SKM-1 (cell line): ENCODE measurements around the gene BRCA2.

Experiments
- DNase-seq: peaks from one replicate; lab custom pipeline; 2025; ENCODE audit not compliant: unreplicated experiment; lab: John Stamatoyannopoulos, UW

Gene BRCA2, protein sequence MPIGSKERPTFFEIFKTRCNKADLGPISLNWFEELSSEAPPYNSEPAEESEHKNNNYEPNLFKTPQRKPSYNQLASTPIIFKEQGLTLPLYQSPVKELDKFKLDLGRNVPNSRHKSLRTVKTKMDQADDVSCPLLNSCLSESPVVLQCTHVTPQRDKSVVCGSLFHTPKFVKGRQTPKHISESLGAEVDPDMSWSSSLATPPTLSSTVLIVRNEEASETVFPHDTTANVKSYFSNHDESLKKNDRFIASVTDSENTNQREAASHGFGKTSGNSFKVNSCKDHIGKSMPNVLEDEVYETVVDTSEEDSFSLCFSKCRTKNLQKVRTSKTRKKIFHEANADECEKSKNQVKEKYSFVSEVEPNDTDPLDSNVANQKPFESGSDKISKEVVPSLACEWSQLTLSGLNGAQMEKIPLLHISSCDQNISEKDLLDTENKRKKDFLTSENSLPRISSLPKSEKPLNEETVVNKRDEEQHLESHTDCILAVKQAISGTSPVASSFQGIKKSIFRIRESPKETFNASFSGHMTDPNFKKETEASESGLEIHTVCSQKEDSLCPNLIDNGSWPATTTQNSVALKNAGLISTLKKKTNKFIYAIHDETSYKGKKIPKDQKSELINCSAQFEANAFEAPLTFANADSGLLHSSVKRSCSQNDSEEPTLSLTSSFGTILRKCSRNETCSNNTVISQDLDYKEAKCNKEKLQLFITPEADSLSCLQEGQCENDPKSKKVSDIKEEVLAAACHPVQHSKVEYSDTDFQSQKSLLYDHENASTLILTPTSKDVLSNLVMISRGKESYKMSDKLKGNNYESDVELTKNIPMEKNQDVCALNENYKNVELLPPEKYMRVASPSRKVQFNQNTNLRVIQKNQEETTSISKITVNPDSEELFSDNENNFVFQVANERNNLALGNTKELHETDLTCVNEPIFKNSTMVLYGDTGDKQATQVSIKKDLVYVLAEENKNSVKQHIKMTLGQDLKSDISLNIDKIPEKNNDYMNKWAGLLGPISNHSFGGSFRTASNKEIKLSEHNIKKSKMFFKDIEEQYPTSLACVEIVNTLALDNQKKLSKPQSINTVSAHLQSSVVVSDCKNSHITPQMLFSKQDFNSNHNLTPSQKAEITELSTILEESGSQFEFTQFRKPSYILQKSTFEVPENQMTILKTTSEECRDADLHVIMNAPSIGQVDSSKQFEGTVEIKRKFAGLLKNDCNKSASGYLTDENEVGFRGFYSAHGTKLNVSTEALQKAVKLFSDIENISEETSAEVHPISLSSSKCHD (N-terminal part only)

DNA sequence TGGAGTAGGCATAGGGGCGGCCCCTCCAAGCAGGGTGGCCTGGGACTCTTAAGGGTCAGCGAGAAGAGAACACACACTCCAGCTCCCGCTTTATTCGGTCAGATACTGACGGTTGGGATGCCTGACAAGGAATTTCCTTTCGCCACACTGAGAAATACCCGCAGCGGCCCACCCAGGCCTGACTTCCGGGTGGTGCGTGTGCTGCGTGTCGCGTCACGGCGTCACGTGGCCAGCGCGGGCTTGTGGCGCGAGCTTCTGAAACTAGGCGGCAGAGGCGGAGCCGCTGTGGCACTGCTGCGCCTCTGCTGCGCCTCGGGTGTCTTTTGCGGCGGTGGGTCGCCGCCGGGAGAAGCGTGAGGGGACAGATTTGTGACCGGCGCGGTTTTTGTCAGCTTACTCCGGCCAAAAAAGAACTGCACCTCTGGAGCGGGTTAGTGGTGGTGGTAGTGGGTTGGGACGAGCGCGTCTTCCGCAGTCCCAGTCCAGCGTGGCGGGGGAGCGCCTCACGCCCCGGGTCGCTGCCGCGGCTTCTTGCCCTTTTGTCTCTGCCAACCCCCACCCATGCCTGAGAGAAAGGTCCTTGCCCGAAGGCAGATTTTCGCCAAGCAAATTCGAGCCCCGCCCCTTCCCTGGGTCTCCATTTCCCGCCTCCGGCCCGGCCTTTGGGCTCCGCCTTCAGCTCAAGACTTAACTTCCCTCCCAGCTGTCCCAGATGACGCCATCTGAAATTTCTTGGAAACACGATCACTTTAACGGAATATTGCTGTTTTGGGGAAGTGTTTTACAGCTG lies at the start of gene BRCA2, which contains the start of gene ZAR1L:
BRCA2 (plus strand) TSS at position 271 of the 790 bp plus-strand sequence. CDS start 953 bp downstream, outside the sequence.
ZAR1L (minus strand) TSS at position 126 of the 790 bp plus-strand sequence. CDS start 3,438 bp downstream, outside the sequence.
- DNase-seq: peak; percentile 88

DNA sequence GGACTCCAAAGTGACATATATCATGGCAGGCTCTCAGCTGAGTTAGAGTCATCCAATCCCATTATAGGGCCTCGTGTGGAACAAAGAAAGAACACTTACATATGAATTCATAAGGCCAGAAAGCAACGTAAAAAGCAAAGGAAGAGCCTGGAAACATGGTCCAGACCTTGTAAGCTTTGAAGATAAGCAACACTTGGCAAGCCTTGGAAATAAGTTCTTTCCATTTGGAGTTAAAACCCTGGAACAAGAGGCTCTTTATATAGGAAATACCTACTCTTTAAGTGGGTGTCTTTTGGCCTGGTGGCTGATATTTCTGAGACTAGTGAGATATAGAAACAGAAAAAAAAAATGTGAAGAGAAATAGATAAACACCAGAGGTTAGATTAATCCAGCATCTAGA lies 49.6 kb upstream of the BRCA2 start:
- no peak for DNase-seq

DNA sequence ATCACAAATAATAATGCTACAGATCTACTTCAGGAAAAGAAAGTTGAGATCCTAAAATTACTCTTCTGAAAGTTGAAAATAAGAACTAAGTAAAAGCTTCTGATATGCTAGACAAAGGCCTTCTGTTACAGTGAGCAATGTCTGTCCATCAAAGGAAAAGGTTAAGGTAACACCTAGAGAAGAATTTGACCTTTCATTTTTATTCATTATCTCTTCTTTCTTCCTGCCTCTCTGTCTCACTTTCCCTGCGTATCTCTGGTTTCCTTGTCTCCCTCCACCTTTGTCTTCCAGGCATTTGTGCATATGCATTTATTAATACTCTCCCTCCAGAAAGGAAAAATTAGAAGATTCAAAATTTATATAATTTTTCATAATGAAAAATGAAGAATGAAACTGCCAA lies 49.2 kb upstream of the BRCA2 start:
- DNase-seq: no peak

DNA sequence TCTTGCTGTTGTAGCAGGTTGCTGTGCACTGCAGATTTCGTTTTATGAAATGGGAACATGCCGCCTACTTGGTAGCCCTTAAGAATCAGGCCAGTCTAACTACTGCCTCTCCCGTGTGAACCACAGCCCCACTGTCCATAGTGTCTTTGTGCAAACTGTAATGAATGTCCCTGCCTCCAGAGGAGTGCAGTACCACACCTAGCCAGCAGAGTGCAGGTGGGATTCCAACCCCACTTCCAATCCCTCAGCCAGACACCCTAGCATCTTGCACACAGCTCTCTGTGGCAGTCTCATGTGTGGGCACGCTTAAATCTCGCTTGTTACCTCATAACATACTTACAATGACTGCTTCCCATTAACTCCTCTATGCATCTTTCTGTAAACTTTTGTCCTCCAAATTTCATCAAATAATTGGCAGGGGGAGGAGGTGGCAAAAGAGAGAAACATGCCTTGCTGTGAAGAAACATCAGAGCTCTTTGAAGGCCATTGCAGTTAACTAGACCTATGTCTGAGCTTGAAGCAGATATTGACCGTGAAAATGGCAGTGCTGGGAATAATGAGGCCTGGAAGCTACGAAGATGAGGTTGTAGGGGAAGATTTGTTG lies 47.4 kb upstream of the BRCA2 start:
- peak; percentile 12 for DNase-seq

DNA sequence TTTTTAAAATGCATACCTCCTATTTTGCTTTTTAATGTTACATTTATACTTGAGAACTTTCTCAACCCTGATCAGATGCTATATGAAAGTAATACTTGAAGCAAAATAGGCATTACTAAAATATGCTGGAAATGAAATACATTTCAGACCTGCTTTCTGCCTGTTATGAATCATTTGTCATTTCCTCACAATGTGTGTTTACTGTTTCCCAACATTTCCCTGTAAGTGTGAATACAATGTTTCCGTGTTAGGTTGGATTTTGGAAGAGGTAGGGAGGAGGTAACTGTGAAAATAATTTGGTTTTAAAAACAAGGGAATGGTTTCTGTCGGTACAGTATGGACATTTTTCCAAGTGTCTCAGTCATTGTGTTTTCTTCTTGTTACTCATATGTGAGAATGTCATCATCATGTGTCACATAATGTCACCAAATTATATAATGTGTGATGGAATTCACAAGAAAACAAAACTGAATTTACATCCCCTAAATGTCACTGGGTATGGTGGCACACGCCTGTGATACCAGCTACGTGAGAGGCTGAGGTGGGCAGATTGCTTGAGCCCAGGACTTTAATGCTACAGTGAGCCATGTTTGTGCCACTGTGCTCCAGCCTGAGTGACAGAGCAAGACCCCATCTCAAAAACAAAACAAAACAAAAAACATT lies 43.2 kb upstream of the BRCA2 start:
- DNase-seq: no peak

DNA sequence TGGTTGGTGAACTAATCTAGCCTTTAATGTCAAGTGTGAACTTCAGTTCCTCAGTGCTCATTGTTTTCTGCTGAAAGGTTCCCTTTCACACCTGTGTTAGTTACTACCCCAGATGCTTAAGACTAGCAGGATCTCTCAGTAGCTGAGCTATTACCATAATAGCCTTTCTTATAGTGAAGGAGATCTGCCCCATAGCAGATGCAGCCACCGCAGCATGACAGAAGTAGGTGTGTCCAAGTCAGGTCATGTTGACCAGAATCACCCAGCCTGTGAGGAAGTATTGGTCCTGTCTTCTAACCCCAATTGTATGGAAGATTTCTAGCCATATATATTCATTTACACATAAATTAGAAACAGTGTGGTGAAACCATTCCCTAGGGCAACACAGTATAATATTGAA lies 37.5 kb upstream of the BRCA2 start:
- DNase-seq: no peak

DNA sequence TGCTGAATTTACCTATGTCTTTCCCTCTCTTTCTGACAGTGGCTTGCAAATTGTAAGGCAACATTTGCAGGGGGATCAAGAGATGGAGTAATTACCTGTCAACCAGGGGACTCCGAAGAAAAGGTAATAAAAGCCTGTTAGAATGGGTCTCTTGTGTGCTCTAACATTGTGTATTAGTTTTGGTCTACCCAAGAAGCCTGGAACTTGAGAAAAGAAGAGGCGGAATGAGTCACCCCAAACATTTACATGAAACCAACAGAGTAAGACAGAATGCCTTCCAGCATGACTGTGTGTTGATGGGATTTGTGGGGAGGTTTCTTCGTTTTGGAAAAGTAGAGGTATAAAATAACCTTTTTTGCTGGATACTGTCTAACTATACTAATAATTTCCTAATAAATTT lies 36.9 kb upstream of the BRCA2 start:
- DNase-seq: no peak

DNA sequence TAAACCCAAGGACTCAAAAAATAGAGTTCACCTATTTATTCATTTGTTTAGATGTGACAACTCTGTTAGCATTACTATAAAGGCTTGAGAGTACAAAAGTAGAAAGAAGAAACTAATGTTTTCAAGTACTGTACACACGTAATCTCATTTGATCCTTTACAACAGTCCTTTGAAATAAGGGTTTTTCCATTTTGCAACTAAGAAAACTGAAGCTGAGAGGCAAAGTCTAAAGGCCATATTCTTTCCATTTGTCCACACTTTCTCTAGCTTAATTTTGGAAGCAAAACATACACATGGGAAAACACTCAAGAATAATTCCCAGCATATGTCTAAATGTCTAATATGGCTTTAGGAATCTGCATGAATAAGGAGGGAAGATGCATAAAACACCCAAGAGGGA lies 34.2 kb upstream of the BRCA2 start:
- DNase-seq: no peak

DNA sequence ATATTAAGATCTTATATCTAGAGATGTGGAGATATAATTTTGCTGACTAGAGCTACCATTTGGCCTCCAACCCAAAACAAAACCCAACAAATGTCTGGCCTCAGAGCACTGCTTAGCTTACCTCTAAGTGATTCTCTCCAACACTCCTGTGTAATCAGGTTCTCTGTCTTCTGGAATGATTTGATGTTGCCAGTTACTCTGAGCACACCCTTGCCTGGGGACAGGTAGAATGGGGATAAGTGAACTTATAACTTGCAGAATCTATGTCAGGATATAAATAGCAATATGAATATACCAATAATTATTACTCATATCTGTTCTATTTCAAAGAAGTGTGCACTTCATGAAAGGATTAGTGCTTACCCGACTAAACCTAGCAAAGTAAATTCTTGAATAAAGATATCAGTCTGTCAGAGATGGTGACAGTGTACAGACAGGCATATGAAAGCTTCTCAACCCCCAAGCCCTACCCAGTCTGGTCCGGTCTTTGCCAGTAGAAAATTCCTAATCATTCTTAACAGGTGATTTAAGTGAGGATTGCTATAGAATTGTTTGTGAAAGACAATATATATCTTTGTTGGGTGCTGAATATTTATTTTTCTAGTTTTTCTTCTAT lies 33.1 kb upstream of the BRCA2 start:
- DNase-seq: no peak

DNA sequence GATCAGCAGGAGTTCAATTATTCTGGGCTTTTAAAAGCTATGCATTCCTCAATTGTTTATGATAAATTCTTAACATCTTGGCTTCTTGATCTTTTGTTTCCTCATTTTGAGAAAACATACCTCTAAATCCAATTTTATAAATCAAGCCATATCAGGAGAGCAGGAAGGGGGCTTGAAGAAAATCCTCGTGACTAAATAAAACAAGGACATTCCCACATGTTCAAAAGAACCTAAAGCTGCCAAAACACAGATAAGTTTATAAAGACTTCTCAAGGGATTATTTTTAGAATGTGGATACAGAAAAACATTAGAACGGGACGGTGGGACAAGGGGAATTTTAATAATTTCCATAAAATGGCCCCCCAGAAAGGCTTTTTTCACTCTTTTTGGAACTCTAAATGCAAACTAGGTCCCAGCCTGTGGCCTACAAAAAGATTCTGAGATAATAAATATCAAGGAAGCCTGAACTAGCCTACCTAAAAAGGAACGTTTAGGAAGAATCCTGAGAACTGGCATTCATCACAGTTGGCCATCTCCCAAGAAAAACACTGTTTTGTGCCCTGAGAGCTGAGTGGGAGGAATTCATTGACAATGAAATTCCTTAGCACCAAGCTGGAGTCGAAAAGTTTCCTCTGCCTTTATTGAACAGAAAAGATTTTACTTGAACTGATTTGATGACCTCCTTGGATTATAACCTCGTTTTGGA lies 30.2 kb upstream of the BRCA2 start:
- DNase-seq: no peak

DNA sequence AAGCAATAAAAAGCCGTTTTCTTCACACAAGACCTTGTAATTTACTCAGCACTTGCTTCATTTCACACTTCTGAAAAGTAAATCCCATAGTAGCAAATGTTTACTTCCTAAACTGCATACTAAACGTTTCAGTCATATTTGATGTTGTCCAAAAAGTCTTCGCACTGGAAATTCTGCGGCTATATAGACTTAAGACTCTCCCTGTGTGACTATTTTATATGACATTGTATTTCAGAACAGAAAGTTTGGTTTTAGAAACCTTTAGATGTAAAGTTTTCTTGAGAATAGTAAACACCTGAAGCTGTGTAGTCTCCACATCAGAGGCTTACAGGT lies 29.7 kb upstream of the BRCA2 start:
- no peak for DNase-seq

DNA sequence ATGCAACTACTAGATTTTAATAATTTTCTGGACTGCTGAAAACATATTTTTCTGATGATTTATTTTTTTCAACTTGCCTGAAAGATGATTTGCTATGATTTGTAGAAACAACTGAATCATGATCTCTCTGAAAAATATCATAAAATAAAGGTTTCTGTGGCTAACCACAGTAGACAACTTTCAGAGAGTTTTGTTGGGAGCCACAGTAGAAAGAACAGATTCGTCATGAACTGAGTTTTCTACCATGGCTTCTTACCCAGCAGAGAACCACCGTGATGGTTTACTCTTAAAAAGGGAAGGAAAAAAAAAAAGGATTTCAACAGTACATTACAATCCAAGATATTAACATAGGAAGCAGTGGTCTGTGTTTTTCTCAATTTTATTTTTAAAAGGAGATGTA lies 18.1 kb upstream of the BRCA2 start:
- no peak for DNase-seq

DNA sequence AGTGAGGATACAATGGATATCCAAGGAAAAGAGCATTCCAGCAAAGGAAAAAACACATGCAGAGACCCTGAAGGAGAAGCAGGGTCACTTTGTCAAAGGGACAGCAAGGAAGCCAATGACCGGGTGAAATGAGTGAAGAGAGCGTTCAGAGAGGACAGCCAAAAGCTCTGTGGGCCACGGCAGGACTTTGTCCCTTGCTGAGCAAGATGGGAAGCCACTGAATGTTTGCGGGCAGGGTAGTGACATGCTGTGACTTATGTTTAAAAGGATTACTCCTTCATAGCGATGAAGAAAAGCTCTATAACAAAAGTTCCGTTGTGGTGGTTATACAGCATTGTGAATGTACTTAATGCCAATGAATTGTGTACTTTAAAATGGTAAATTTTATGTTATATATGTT lies 16.6 kb upstream of the BRCA2 start:
- DNase-seq: no peak

DNA sequence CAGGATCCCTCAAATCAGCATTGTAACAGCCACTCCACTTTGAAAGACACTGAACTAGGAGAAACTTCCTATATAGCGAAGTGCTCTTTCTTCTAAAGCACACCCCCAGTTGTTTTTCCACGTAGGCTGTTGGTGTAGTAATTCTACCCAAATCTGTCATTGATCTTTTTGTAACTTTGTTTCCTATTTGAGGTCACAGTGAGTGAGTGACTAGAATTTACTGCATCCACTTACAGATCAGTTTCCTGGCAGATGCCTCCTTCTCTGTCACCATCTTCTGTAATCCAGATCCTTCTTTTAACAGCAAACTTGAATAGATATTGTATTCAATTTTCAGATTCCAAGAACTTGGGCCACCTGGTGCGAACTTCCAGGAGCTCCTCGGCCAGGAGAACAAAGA lies 15.4 kb upstream of the BRCA2 start:
- no peak for DNase-seq

DNA sequence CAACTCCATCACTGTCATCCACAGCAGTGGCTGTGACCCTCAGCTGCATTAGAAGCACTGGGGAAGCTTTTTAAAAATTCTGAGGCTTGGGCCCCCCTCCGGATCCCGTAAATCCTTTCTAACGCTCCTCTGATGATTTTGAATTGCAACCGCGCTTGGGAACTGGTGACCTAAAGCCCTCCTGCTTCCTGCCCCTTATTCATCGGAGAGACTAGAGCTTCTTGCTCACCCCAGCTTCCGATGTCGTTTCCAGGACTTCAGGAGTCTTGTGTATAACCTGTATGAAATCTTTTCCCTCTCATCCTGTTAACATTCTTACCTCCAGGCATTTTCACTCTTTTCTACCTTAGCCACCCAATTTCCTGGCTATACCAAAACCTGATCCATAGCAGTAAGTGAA lies 14.9 kb upstream of the BRCA2 start:
- DNase-seq: no peak

DNA sequence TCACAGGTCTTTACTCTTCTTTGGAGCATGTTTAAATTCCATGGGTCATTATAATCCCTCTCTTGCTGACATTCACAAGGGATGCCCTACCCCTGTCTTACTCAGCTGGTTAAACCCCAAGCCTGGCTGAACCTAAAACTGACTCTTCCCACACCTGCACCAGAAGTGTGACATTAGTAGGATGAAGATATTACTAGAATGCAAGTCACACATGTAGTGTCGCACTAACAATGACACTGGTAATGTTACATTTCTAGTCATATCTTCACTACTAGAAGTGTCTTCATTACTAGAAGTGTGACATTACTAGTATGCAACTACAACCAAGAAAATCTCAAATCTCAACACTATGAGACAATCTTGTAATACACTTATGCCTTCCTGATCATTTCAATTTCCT lies 14.4 kb upstream of the BRCA2 start:
- no peak for DNase-seq

DNA sequence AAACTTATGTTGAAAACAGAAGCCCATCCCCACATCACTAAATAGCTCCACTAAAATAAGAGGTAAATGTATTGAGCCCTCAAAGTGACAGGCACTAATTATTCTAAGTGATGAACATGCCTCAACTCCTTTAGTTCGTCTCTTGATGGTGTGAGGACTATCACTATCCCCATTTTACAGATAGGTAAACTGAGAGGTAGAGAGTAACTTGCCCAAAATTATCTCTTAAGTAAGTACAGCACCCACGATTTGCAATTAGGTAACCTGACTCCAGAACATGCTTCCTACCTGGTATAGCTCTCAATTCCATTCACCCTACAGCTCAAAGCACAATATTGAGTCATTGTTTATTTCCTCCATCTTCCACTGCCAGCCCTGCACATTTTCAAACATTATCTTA lies 12.8 kb upstream of the BRCA2 start:
- DNase-seq: no peak

DNA sequence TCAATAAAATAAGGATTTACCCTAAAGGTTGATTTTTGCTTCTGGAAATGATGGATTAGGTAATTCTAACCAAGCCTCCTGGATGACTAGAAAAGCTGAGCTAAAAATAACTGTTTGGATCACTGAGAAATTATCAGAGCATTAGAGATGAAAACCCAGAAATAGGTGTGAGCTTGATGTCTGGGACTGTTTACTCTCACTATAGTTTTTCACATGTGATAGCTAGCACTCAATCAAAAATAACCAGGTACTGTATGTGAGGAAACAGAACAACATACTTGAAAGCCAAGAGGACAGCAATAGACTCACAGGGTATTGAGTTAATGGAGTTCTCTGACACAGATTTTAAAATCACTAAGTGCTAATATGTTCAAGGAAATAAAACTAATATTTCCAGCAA lies 9.7 kb upstream of the BRCA2 start:
- no peak for DNase-seq
